OCI-M1 (cell line): ENCODE results near the gene GRIK5.
A peak's percentile ranks its signal among the peaks of the same experiment; 100 is the strongest.
"Not testable (repeated sequence)": the region's sequence is repeated elsewhere in the genome, so short reads cannot be mapped to it uniquely, and the experiment has no call there.

Experiments used
- DNase-seq: peaks from one replicate; lab custom pipeline; 2025; lab: John Stamatoyannopoulos, UW

Gene GRIK5

GRCh38 chr19:42010245-42011126 lies 59.5 kb downstream of the GRIK5 start:
- peak; percentile 97 for DNase-seq

DNA sequence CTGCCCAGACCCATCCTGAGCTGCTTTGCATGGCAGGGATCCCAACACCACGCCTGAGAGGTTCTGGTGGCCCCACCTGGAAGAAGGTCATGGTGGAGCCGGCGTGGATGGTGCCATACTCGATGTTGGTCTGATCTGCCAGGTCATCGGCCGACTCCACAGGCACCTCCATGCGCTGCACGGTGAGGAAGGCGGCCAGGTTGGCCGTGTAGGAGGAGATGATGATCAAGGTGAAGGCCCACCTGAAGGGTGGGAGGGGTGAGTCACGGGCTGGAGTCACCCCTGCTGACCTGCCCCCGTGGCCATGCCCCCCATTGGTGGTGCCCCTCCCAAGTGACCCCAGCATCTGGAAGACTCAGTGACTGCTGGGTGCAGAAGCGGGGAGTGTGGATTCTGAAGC lies 63.4 kb downstream of the GRIK5 start:
- no peak for DNase-seq

- DNase-seq: no peak
These were observed 64.5 kb downstream of the GRIK5 start for GRCh38 chr19:42005504-42005903.

DNA sequence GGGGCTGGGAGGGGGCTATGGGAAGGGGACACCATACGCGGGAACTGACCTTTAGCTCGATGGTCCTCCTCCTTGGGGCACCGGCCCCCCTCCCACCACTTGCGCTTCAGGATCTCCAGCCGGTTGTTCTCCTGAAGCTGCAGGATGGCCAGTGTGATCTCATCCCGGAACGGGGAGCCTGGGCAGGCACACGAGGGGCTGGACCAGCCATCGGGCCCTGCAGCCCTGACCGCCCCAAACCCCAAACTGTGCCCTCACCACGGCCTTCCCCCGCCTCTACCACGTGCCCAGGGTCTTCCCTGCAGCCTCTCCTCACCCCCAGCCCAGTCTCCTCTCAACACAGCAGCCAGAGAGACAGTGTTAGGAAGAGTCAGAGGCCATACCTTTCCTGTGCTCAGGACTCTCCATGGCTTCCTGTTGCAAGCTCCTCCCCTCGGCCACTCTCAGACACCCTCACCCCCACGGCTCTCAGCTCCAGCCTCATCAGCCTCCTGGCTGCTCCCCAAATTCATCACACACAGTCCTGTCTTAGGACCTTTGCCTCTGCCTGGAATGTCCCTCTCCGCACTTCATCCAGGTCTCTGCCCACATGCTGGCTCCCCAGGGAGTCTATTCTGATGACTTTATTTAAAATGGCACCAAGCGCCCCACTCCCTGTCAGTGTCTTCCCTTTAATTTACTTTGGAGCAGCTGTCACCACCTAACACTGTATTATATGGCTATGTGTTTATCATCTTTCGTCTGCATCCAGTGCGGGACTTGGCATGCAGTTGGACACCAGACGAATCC lies 66.3 kb downstream of the GRIK5 start:
- no peak for DNase-seq

DNA sequence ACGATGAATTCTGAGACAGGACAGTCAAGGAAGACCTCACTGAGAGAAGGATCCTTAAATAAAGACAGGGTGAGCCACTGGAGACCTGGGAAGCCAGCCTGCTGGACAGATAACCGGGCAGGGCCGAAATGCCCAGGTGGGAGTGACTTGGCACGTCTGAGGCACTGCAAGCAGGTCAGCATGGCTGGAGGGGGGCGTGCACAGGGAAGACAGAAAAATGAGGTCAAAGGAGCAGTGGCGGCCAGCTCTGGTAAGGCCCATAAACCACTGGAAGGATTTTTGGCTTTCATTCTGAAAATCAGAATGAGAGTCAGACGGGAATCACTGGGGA lies 70.2 kb downstream of the GRIK5 start:
- no peak for DNase-seq

DNA sequence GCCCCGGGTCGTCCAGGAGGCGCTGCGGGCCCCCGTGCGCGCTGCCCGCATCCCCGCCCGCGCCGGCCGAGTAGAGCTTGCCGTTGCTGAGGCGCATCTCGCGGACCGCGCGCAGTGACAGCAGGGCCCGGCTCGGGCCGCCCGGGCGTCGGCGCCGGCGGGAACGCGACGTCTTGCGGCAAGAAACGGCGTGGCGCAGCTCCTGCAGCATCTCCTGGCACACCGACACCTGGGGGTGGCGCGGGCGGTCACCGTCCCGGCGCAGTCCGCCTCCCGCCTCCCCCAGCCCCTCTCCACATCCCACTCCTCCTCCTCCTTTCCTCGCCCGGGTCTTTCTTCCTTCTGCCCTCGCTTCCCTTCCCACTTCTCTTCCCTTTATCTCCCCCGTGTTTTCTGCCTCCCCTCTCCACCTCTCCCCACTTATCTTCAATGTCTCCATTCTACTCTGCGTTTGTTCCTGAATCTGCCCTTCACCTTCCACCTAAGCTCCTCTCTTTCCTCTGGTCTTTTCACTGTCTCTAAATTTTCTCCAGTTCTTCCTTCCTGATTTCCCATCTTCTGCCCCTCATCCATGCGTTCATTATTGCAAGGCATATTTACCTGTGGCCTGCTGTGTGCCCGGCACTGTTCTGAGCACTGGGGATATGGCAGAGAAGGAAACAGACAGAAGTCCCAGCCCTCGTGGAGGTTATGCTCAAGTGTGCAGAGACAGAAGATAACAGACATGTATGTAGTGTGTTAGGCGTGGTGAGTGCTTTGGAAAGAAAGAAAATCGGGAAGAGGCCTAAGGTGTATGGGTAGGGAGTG lies 70.7 kb downstream of the GRIK5 start:
- no peak for DNase-seq

DNA sequence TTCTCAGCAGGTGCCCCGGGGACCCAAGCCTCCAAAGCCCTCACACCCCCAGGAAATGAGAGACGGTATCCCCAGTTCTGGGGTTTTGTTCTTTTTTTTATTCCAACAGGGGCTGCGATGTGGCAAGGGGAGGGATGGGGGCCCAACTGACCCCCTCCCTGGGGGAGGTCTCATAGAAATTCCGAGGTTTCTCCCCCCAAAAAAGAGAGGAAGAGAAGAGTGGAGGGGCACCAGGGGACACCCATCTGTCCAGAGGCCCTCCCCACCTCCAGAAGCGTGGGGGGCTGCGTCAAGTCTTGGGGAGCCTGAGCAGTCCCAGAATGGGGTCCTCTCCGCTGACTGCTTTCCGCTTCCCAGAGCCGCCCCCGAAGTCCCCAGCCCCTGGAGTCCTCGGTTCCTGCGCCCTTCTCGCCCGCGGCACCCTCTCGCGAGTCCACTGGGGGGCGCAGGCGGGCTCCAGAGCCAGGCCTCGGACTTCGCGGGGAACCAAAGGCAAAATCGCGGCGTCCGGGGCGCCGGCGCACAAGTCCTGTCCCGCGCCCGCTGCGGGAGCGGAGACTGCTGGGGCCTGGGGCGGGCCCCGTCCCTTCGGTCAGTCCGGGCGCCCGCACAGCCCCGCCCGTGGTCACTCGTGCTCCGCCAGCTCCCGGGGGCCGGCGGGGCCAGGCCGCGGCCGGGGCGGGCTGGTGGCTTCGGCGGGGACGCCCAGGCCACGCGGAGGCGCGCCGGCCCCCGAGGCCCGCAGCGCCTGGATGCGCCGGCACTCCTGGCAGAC lies 71.6 kb downstream of the GRIK5 start:
- DNase-seq: peak; percentile 72

GRCh38 chr19:41997851-41998229 lies 72.2 kb downstream of the GRIK5 start:
- DNase-seq: no peak

DNA sequence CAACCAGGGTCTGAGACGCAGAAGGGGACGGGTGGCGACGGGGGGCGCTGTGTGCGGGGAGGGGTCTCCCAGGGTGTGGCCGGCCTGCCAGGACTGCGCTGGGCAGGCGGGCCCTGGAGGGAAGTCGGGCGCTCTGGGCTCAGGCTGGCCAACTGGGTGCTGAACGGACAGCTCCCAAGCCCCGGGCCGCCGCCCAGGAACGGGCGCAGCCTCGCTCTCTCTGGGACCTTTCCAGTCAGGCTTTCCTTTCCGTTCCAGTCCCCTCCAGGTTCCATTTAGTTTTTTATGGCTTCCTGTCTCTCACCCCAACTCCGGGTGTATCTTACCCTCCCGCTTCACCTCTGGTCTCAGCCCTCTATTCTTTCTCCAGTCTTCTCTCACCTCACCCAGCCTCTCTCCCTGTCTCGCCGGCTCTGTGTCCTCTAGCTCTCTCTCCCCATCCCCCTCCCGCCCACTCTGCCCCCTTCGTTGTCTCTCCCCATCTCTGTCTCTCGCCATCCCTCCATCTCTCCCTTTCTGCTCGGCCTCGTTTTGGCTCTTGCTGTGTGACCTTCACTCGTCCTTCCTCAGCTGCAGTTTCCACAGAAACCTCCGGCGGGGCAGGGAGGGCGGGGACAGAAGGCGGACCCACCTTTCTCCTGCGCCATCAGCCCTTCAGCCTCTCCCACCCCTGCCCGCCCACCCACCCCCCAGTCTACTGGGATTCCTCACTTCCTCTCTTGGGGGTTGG lies 72.7 kb downstream of the GRIK5 start:
- DNase-seq: peak; percentile 70

DNA sequence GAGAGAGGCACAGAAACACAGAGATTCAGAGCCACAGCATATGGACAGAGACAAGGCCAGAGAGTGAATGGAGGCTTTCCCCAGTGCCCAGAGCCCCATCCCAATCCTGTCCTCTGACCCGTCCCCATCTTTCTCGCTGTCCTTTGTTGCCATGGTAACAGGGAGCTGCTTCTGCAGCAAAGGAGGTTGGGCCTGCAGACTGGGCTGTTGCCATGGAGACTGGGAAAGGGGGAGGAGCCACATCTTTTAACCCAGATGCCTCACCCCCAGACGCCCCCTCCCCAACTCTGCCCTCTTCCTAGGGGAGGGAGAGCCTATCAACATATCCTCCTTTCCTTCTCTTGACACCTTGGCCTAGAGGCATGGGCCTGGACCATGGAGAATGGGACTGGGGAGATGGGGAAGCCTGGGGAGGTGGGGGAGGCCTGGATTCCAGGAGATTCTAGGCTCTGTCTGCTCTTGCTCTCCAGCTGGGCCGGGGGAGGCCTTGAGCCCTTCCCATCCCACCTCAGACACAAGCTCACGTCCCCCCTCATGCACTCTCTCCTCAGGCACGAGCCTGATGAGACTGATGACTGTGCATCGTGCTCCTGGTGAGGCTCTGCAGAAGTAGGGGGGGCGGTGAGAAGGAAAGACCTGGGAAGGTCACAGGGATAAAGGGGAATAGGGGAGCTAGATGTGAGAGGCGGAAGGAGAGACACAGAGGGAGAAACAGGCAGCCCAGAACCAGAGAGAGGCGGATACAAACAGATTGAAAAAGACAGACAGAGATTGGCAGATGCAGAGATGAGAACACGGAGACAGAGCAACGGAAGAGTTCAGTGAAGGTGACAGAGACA lies 73.8 kb downstream of the GRIK5 start:
- DNase-seq: peak; percentile 63

DNA sequence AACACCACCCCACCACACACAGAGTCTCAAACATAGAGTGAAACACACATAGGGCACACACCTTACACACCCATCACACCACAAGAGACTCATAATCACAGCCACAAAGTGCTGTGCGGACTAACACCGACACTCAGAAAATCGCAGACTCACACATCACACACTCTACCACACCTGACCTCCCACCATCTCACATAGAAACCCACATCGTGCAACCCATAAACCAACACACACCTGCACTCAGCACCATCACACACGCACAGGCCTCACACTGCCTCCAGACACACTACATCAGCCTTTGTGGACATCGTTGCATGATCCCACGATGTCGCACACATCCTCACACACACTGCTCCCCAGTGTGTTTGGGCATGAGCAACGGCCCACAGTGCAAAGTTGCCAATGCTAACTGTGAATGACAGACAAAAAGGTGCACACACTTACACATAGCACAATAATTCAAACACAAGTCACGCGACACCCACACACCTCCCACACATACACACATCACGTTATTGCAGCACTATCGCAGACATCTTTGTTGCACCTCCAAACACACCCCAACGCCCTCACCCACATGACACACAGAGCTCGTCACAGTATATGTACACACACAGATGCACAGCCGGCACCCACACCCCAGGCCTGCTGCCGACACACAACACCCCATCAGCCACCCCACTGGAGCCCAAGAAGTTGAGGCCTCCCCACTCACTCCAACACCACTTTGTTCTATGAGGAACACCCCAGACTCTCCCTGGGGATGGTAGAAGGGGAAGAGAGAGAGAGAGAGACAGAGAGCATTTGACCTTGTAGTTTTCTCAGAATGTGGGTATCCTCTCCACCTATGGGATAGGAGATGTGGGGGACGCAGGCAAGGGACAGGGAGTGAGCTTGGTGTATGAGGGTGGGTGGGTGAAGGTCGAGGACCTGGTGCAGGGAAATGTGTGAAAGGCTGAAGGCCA lies 74.7 kb downstream of the GRIK5 start:
- DNase-seq: no peak

DNA sequence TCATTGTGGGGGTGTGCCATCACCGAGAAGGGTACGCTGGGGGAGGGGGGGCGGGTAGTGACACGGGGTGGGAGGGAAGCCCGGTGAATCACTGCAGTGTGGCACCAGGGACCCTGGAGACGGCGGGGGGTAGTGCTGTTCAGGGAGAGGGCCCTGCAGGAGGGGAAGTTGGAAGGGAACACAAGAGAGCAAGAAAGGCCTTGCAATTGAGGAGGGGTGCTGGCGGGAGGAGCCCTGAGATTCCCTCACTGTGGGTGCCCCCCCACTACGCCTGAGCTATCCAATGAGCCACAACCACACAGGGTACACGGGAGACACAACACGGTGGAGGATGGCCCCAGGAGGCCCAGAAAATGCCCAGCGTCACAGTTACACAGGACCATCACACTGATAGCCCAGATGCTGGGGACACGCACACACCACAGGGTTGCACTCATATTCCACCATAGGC lies 75.5 kb downstream of the GRIK5 start:
- DNase-seq: no peak

DNA sequence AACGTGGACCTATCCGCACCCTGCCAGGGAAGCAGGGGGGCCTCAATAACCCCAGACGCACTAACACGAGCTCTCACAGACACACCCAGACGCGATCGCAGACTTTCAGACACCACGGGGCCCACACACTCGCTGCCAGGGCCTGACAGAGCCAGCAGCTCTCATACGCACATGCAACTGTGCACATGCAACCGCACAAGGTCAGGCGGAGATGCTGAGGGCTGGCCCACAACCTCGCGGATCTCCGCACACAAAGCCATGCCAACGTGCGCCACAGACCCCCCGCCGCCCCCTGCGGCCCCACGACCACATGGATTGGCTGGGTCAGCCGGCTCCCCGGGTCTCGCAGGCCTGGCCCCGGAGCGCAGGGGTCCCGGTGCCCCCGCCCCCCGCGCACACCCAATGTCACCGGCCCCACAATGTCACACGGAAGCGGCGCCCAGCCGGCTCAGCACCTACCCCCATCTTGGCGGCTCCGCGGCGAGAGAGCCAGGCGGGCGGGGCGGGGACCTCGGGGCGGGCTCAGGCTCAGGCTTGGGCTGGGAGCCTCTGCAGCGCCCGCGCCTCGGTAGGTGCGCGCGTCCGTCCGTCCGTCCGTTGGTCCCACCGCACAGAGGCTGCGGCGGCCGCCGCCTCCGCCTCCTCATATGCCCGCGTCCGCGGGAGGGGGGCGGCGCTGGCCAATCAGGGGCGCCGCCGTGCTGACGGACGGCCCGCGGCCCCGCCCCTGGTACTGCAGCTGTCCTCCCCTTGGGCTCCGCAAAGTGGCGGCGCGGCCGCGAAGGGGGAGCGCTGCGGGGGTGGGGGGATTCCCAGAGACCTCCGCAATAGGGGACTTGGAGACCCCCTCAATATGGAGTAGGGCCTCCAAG lies 76.2 kb downstream of the GRIK5 start, which contains the start of gene ATP1A3:
Gene ATP1A3 (minus strand): TSS at position 619 of the 872 bp plus-strand sequence. CDS start 154 bp downstream, at position 465.
- DNase-seq: peak; percentile 76

DNA sequence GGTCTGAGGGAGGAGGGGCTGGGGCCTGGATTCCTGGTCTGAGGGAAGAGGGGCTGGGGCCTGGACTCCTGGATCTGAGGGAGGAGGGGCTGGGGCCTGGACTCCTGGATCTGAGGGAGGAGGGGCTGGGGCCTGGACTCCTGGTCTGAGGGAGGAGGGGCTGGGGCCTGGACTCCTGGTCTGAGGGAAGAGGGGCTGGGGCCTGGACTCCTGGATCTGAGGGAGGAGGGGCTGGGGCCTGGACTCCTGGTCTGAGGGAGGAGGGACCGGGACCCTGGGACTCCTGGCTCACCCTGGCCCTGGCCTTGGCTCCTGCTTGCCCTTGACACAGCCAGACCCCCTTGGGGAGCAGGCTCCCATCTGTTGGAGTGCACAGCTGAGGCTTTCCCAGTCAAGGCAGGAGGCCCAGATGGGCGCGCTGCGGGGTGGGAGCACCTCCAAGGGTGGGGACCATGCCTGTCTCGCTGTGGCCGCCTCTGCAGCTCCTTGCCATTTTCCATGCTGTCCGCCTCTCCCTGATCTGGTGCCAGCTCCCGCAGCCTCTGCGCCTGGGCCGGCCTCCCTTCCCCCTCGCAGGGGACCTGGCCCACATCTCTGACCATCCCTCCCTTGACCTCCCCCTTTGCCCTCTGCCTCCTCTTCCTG lies 78.0 kb downstream of the GRIK5 start:
- DNase-seq: not testable (repeated sequence)

DNA sequence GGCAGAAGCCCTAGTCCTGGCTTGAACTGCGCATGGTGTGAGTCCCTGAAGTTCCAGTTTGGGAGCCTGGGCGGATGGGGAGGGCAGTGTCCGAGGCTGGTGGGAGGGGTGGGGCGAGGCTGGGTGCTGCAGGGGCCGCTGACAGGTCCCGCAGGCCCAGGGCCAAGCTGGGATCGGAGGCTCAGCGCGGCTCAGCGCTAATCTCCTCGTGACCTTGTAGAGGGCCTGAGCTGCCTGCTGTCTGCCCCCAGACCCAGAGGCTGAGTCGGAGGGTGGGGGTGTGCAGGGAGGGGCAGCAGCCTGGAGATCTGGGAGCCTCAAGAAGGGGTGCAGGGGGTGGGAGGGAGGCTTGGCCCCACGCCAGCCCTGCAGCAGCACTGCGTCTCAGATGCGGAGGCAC lies 79.0 kb downstream of the GRIK5 start:
- DNase-seq: no peak

GRCh38 chr19:41990615-41991014 lies 79.4 kb downstream of the GRIK5 start:
- no peak for DNase-seq

- no peak for DNase-seq
These were observed 80.0 kb downstream of the GRIK5 start for GRCh38 chr19:41990028-41990427.
